HepG2 (cell line): Measurements from ENCODE around the gene SBNO1. TPM values are rescaled to one million over a fixed set of nuclear protein-coding genes. Genes with fewer than 3 reads are reported as not detected.

ENCODE experiments used
- DNMT1 ChIP-seq: sonication (generic); formaldehyde crosslinking; IDR thresholded peaks from 2 replicates; pipeline ENCODE4 v1.5.1; 2020; ENCODE audit warnings: mild to moderate bottlenecking, missing genetic modification reagents
- KDM5A ChIP-seq: fragments of 200-600 bp; sonication (generic); IDR thresholded peaks from 2 replicates; pipeline ENCODE4 v1.7.0; 2018; ENCODE audit warnings: antibody characterized with exemption, mild to moderate bottlenecking, low read length, borderline replicate concordance
- KDM5B ChIP-seq: sonication (generic); formaldehyde crosslinking; IDR thresholded peaks from 2 replicates; pipeline ENCODE4 v1.4.0; 2020; ENCODE audit warnings: missing genetic modification reagents, mild to moderate bottlenecking, borderline replicate concordance
- RBFOX2 ChIP-seq: fragments of 200-400 bp; formaldehyde crosslinking; IDR thresholded peaks from 2 replicates; pipeline ENCODE4 v1.6.1; 2017; ENCODE audit warnings: low read depth, mild to moderate bottlenecking, low read length
- ZNF101 ChIP-seq: sonication (generic); formaldehyde crosslinking; IDR thresholded peaks from 2 replicates; pipeline ENCODE4 v1.4.0; 2020; ENCODE audit warnings: mild to moderate bottlenecking, low read depth, missing genetic modification reagents, borderline replicate concordance
- ZNF644 ChIP-seq: IDR thresholded peaks from 2 replicates; pipeline ENCODE4 v1.6.1; 2016; ENCODE audit warnings: low read depth
- ZNF766 ChIP-seq: sonication (generic); formaldehyde crosslinking; IDR thresholded peaks from 2 replicates; pipeline ENCODE4 v1.5.0; 2020; ENCODE audit warnings: missing genetic modification reagents, borderline replicate concordance
- ZNF782 ChIP-seq: sonication (generic); formaldehyde crosslinking; IDR thresholded peaks from 2 replicates; pipeline ENCODE4 v1.4.0; 2020; ENCODE audit warnings: missing genetic modification reagents, mild to moderate bottlenecking, borderline replicate concordance
- polyA plus RNA-seq, 8 experiments: library from polyadenylated mRNA; depleted of rRNA in 3 of 8; stranded (reverse) in 7 of 8; unstranded in 1 of 8; fragments of >200 nt; fragmentation: Illumina TruSeq in 4 of 8; extraction: Trizol in 4 of 8; gene quantifications; 2 replicates each; pipeline versions ENCODE4 v1.2.1 to v1.2.3, GENCODE V29; 2011 to 2016; ENCODE audit warnings: low read depth in 4 of 8, missing spikeins in 1 of 8, mixed read lengths in 1 of 8; ENCODE audit not compliant: insufficient read depth in 1 of 8
- total RNA-seq, 5 experiments: library from RNA; depleted of rRNA; stranded (reverse); fragments of >200 nt; fragmentation: Illumina TruSeq; extraction: Trizol; gene quantifications; 2 replicates each; pipeline ENCODE4 v1.2.3, GENCODE V29; 2016; ENCODE audit warnings: low read depth in 1 of 5
- TF ChIP-seq, protein P1 (sequence below): sonication (generic); formaldehyde crosslinking; IDR thresholded peaks from 2 replicates; pipeline ENCODE4 v1.4.0; 2020; ENCODE audit warnings: missing genetic modification reagents
- TF ChIP-seq, protein P2 (sequence below): sonication (generic); formaldehyde crosslinking; IDR thresholded peaks from 2 replicates; pipeline ENCODE4 v1.8.1; 2022; ENCODE audit warnings: mild to moderate bottlenecking, missing genetic modification reagents
- TF ChIP-seq, protein P3 (sequence below): sonication (generic); formaldehyde crosslinking; IDR thresholded peaks from 2 replicates; pipeline ENCODE4 v1.4.0; 2020; ENCODE audit warnings: mild to moderate bottlenecking, missing genetic modification reagents
- TF ChIP-seq, protein P4 (sequence below): sonication (generic); formaldehyde crosslinking; IDR thresholded peaks from 2 replicates; pipeline ENCODE4 v1.5.1; 2020; ENCODE audit warnings: missing genetic modification reagents, mild to moderate bottlenecking, borderline replicate concordance
- TF ChIP-seq, protein P5 (sequence below): sonication (generic); formaldehyde crosslinking; IDR thresholded peaks from 2 replicates; pipeline ENCODE4 v1.8.0; 2022; ENCODE audit warnings: mild to moderate bottlenecking, missing genetic modification reagents, borderline replicate concordance
- TF ChIP-seq, protein P6 (sequence below): sonication (generic); formaldehyde crosslinking; IDR thresholded peaks from 2 replicates; pipeline ENCODE4 v1.8.1; 2022; ENCODE audit warnings: low read depth, mild to moderate bottlenecking, missing genetic modification reagents

Gene SBNO1
- total and polyA plus RNA-seq, 2 of the 13 experiments (the other 11 are each of a cell fraction or from before 2014, with no cell fraction given): 10.9 to 40.2 TPM

DNA sequence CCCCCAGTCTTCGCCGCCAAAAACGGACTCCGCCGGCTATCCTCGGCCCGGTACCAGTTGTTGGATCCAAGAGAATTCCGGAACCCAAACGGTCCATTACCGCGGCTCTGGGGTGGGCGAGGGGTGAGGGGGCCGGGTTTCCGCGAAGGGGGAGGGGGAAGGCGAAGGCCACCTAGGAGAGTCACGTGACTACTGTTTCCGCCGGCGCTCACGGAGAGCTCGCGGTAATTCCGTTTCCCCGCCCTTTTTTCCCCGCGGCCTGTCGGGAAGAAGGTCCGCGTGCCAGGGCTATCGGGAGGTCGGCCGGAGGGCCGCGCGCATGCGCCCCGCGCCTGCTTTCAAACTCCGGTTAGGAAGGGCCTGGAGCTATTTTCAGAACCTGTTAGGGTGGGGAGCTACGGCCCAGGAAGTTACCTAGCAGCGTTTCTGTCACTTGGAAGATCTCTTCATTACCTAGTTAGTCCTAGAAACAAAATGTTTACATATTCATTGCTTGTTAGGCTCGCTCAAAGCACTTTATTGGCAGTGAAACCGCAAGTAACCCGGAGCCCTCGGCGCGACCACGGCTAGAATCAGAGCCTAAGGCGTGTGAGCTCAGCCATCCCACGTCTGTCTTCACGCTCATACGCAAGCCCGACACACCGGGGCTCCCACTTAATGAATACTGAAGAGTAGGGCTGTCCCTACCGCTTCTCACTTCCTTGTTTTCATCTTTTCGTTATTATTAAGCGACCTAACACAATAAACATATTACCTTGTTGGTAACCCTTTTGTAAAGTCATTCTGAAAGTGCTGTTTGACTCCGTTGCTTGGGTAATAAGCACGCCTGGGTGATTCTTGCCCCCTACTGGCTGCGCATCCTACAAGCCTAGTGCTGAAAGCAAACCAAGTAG, 624 bp upstream of the SBNO1 start (continued):
- TF ChIP-seq DNMT1 (CRISPR knock-in tag) (no peak), ZNF101 (CRISPR knock-in tag) (no peak), ZNF782 (CRISPR knock-in tag) (no peak), ZNF766 (peak; percentile 41; the same call in 1 of the 2 replicates), ZNF644 (CRISPR knock-in tag) (no peak), KDM5A (peak; percentile 77; the same call in 1 of the 2 replicates), RBFOX2 (peak; percentile 76), KDM5B (CRISPR knock-in tag) (no peak; the same call in 1 of the 2 replicates)
- TF ChIP-seq, protein P1, sequence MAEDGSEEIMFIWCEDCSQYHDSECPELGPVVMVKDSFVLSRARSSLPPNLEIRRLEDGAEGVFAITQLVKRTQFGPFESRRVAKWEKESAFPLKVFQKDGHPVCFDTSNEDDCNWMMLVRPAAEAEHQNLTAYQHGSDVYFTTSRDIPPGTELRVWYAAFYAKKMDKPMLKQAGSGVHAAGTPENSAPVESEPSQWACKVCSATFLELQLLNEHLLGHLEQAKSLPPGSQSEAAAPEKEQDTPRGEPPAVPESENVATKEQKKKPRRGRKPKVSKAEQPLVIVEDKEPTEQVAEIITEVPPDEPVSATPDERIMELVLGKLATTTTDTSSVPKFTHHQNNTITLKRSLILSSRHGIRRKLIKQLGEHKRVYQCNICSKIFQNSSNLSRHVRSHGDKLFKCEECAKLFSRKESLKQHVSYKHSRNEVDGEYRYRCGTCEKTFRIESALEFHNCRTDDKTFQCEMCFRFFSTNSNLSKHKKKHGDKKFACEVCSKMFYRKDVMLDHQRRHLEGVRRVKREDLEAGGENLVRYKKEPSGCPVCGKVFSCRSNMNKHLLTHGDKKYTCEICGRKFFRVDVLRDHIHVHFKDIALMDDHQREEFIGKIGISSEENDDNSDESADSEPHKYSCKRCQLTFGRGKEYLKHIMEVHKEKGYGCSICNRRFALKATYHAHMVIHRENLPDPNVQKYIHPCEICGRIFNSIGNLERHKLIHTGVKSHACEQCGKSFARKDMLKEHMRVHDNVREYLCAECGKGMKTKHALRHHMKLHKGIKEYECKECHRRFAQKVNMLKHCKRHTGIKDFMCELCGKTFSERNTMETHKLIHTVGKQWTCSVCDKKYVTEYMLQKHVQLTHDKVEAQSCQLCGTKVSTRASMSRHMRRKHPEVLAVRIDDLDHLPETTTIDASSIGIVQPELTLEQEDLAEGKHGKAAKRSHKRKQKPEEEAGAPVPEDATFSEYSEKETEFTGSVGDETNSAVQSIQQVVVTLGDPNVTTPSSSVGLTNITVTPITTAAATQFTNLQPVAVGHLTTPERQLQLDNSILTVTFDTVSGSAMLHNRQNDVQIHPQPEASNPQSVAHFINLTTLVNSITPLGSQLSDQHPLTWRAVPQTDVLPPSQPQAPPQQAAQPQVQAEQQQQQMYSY (CRISPR knock-in tag): peak; percentile 80
- TF ChIP-seq, protein P2, sequence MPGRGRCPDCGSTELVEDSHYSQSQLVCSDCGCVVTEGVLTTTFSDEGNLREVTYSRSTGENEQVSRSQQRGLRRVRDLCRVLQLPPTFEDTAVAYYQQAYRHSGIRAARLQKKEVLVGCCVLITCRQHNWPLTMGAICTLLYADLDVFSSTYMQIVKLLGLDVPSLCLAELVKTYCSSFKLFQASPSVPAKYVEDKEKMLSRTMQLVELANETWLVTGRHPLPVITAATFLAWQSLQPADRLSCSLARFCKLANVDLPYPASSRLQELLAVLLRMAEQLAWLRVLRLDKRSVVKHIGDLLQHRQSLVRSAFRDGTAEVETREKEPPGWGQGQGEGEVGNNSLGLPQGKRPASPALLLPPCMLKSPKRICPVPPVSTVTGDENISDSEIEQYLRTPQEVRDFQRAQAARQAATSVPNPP (CRISPR knock-in tag): no peak
- TF ChIP-seq, protein P3, sequence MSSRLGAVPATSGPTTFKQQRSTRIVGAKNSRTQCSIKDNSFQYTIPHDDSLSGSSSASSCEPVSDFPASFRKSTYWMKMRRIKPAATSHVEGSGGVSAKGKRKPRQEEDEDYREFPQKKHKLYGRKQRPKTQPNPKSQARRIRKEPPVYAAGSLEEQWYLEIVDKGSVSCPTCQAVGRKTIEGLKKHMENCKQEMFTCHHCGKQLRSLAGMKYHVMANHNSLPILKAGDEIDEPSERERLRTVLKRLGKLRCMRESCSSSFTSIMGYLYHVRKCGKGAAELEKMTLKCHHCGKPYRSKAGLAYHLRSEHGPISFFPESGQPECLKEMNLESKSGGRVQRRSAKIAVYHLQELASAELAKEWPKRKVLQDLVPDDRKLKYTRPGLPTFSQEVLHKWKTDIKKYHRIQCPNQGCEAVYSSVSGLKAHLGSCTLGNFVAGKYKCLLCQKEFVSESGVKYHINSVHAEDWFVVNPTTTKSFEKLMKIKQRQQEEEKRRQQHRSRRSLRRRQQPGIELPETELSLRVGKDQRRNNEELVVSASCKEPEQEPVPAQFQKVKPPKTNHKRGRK: no peak
- TF ChIP-seq, protein P4, sequence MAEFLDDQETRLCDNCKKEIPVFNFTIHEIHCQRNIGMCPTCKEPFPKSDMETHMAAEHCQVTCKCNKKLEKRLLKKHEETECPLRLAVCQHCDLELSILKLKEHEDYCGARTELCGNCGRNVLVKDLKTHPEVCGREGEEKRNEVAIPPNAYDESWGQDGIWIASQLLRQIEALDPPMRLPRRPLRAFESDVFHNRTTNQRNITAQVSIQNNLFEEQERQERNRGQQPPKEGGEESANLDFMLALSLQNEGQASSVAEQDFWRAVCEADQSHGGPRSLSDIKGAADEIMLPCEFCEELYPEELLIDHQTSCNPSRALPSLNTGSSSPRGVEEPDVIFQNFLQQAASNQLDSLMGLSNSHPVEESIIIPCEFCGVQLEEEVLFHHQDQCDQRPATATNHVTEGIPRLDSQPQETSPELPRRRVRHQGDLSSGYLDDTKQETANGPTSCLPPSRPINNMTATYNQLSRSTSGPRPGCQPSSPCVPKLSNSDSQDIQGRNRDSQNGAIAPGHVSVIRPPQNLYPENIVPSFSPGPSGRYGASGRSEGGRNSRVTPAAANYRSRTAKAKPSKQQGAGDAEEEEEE: no peak
- TF ChIP-seq, protein P5, sequence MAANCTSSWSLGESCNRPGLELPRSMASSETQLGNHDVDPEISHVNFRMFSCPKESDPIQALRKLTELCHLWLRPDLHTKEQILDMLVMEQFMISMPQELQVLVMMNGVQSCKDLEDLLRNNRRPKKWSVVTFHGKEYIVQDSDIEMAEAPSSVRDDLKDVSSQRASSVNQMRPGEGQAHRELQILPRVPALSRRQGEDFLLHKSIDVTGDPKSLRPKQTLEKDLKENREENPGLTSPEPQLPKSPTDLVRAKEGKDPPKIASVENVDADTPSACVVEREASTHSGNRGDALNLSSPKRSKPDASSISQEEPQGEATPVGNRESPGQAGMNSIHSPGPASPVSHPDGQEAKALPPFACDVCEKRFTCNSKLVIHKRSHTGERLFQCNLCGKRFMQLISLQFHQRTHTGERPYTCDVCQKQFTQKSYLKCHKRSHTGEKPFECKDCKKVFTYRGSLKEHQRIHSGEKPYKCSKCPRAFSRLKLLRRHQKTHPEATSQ (CRISPR knock-in tag): no peak
- TF ChIP-seq, protein P6, sequence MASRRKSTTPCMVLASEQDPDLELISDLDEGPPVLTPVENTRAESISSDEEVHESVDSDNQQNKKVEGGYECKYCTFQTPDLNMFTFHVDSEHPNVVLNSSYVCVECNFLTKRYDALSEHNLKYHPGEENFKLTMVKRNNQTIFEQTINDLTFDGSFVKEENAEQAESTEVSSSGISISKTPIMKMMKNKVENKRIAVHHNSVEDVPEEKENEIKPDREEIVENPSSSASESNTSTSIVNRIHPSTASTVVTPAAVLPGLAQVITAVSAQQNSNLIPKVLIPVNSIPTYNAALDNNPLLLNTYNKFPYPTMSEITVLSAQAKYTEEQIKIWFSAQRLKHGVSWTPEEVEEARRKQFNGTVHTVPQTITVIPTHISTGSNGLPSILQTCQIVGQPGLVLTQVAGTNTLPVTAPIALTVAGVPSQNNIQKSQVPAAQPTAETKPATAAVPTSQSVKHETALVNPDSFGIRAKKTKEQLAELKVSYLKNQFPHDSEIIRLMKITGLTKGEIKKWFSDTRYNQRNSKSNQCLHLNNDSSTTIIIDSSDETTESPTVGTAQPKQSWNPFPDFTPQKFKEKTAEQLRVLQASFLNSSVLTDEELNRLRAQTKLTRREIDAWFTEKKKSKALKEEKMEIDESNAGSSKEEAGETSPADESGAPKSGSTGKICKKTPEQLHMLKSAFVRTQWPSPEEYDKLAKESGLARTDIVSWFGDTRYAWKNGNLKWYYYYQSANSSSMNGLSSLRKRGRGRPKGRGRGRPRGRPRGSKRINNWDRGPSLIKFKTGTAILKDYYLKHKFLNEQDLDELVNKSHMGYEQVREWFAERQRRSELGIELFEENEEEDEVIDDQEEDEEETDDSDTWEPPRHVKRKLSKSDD: no peak
